Lung microvascular endothelial cell (primary cell): ENCODE results near the gene MAPK10. TPM values are rescaled to one million over a fixed set of nuclear protein-coding genes. Genes with fewer than 3 reads are reported as not detected.

Experiments used
- DNase-seq, 2 donors: peaks; one replicate each; pipeline versions ENCODE4 v3.0.0 to v3.0.0-alpha.2; 2010; ENCODE audit warnings: low read depth in 2 of 2
- total RNA-seq: library from RNA; depleted of rRNA; stranded (reverse); fragments of >200 nt; gene quantifications from 2 replicates; pipeline ENCODE4 v1.2.1, GENCODE V29; 2014

MAPK10 gene
- total RNA-seq, 1 donor from 2014 or later = under 0.01 TPM

GRCh38 chr4:86278126-86278525 is 81.7 kb downstream of the MAPK10 start:
- DNase-seq = no peak

GRCh38 chr4:86274642-86275041 is 85.2 kb downstream of the MAPK10 start:
- DNase-seq = no peak

- no peak for DNase-seq
Measured at GRCh38 chr4:86272669-86273068, 87.2 kb downstream of the MAPK10 start.

GRCh38 chr4:86271057-86271456 is 88.8 kb downstream of the MAPK10 start:
- DNase-seq = no peak

GRCh38 chr4:86269354-86269753 is 90.5 kb downstream of the MAPK10 start:
- DNase-seq = no peak

GRCh38 chr4:86264241-86264640 is 95.6 kb downstream of the MAPK10 start:
- DNase-seq = no peak

- no peak for DNase-seq
Measured at GRCh38 chr4:86261636-86262035, 98.2 kb downstream of the MAPK10 start.

- no peak for DNase-seq
Measured at GRCh38 chr4:86256086-86256485, 103.8 kb downstream of the MAPK10 start.

- DNase-seq = no peak
Measured at GRCh38 chr4:86250619-86251018, 109.2 kb downstream of the MAPK10 start.

GRCh38 chr4:86250006-86250405 is 109.8 kb downstream of the MAPK10 start:
- no peak for DNase-seq

GRCh38 chr4:86249074-86249473 is 110.8 kb downstream of the MAPK10 start:
- DNase-seq = no peak

- DNase-seq = no peak
Measured at GRCh38 chr4:86247906-86248305, 111.9 kb downstream of the MAPK10 start.

- no peak for DNase-seq
Measured at GRCh38 chr4:86247320-86247719, 112.5 kb downstream of the MAPK10 start.

GRCh38 chr4:86243750-86244149 is 116.1 kb downstream of the MAPK10 start:
- DNase-seq = no peak

- DNase-seq = no peak
Measured at GRCh38 chr4:86242677-86243076, 117.2 kb downstream of the MAPK10 start.

GRCh38 chr4:86235549-86235948 is 124.3 kb downstream of the MAPK10 start:
- no peak for DNase-seq

- no peak for DNase-seq
Measured at GRCh38 chr4:86233681-86234080, 126.2 kb downstream of the MAPK10 start.

- DNase-seq = no peak
Measured at GRCh38 chr4:86233090-86233489, 126.8 kb downstream of the MAPK10 start.

GRCh38 chr4:86223472-86223871 is 136.4 kb downstream of the MAPK10 start:
- peak; percentile 18 to 26 for DNase-seq

GRCh38 chr4:86221002-86221401 is 138.9 kb downstream of the MAPK10 start:
- no peak for DNase-seq

GRCh38 chr4:86220121-86220520 is 139.7 kb downstream of the MAPK10 start:
- DNase-seq = peak in 1 of 2 donors; percentile 55

GRCh38 chr4:86218746-86219473 is 140.9 kb downstream of the MAPK10 start:
- DNase-seq = no peak

GRCh38 chr4:86203176-86203575 is 156.7 kb downstream of the MAPK10 start:
- no peak for DNase-seq

GRCh38 chr4:86185659-86186058 is 174.2 kb downstream of the MAPK10 start:
- no peak for DNase-seq
